HUES48 (cell line): Measurements from ENCODE around the gene ZXDC.

Source experiments
- H3K27ac ChIP-seq: one replicate; pipeline ENCODE4 v1.7.0; 2013; ENCODE audit warnings: low read depth, low read length, inconsistent platforms
- H3K27me3 ChIP-seq: 2 replicates; pipeline ENCODE4 v1.6.1; 2013; ENCODE audit warnings: mild to moderate bottlenecking, low read length; ENCODE audit not compliant: control insufficient read depth, insufficient read depth
- H3K36me3 ChIP-seq: 2 replicates; pipeline ENCODE4 v1.6.1; 2013; ENCODE audit warnings: low read length; ENCODE audit not compliant: control insufficient read depth, insufficient read depth
- H3K4me1 ChIP-seq: 2 replicates; pipeline ENCODE4 v1.6.1; 2013; ENCODE audit warnings: mild to moderate bottlenecking, low read length; ENCODE audit not compliant: control insufficient read depth, insufficient read depth
- H3K4me3 ChIP-seq: 2 replicates; pipeline ENCODE4 v1.5.1; 2013; ENCODE audit warnings: mild to moderate bottlenecking, low read depth, low read length
- H3K9ac ChIP-seq: 2 replicates; pipeline ENCODE4 v1.6.1; 2013; ENCODE audit warnings: mild to moderate bottlenecking, low read depth, low read length, moderate library complexity
- H3K9me3 ChIP-seq: 2 replicates; pipeline ENCODE4 v1.6.1; 2013; ENCODE audit warnings: low read length; ENCODE audit not compliant: control insufficient read depth, insufficient read depth

Gene ZXDC

GRCh38 chr3:126389112-126389793 lies 86.4 kb downstream of the ZXDC start:
- H3K4me3 ChIP-seq, result peak overlapping the region; percentile 40
- H3K9me3 ChIP-seq, result no peaks in the 10 kb centered on the region
- H3K4me1 ChIP-seq, result peaks cover 4% of the 10 kb centered on the region; the same call in 1 of the 2 replicates
- H3K36me3 ChIP-seq, result no peaks in the 10 kb centered on the region
- peak overlapping the region; percentile 77 for H3K27ac ChIP-seq
- H3K9ac ChIP-seq, result peak overlapping the region; percentile 59; the same call in 1 of the 2 replicates
- H3K27me3 ChIP-seq, result peaks cover 35% of the 10 kb centered on the region
